Lower leg skin (tissue), 3 donors: ENCODE results near the gene GALK2.
"Not testable (repeated sequence)": the region's sequence is repeated elsewhere in the genome, so short reads cannot be mapped to it uniquely, and the experiment has no call there.

Source experiments
- POLR2A ChIP-seq, 2 donors: fragments of 450-650 bp; IDR thresholded peaks; one replicate each; pipeline ENCODE4 v1.6.1; 2016 to 2017; ENCODE audit warnings: antibody characterized with exemption in 2 of 2, mild to moderate bottlenecking in 1 of 2, moderate library complexity in 1 of 2
- TF ChIP-seq, protein P1 (sequence below), 3 donors: fragments of 450-650 bp; IDR thresholded peaks; one replicate each; pipeline ENCODE4 v1.5.1; 2016; ENCODE audit warnings: antibody characterized with exemption in 3 of 3, mild to moderate bottlenecking in 3 of 3, moderate library complexity in 2 of 3

DNA sequence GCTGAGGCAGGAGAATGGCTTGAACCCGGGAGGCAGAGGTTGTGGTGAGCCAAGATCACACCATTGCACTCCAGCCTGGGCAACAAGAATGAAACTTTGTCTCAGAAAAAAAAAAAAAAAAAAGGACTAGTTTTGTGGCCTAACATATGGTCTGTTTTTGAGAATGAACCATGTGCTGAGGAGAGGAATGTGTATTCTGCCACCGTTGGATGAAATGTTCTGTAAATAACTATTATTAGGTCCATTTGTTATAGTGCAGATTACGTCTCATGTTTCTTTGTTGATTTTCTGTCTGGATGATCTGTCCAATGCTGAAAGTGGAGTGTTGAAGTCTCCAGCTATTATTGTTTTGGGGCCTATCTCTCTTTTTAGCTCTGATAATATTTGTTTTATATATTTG, 13.7 kb downstream of the GALK2 start:
- TF ChIP-seq, protein P1, sequence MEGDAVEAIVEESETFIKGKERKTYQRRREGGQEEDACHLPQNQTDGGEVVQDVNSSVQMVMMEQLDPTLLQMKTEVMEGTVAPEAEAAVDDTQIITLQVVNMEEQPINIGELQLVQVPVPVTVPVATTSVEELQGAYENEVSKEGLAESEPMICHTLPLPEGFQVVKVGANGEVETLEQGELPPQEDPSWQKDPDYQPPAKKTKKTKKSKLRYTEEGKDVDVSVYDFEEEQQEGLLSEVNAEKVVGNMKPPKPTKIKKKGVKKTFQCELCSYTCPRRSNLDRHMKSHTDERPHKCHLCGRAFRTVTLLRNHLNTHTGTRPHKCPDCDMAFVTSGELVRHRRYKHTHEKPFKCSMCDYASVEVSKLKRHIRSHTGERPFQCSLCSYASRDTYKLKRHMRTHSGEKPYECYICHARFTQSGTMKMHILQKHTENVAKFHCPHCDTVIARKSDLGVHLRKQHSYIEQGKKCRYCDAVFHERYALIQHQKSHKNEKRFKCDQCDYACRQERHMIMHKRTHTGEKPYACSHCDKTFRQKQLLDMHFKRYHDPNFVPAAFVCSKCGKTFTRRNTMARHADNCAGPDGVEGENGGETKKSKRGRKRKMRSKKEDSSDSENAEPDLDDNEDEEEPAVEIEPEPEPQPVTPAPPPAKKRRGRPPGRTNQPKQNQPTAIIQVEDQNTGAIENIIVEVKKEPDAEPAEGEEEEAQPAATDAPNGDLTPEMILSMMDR (IDR thresholded peaks at IDR 0.05) = not testable (repeated sequence)
- not testable (repeated sequence) for TF ChIP-seq POLR2A (IDR thresholded peaks at IDR 0.05)
